HG02981 (cell line): ENCODE data around the gene KCNJ8.

Experiments used
- ATAC-seq: cut with Tn5 transposase; IDR thresholded peaks from one replicate; pipeline ENCODE4 v1.9.1; 2021; ENCODE audit warnings: mild to moderate bottlenecking, moderate library complexity; ENCODE audit not compliant: unreplicated experiment

The KCNJ8 gene

GRCh38 chr12:21718944-21719650 is 55.4 kb downstream of the KCNJ8 start:
- ATAC-seq: no peak

- ATAC-seq: no peak
Measured at GRCh38 chr12:21718403-21718802, 56.1 kb downstream of the KCNJ8 start.

- no peak for ATAC-seq
Measured at GRCh38 chr12:21717767-21718166, 56.7 kb downstream of the KCNJ8 start.

GRCh38 chr12:21715386-21715785 is 59.1 kb downstream of the KCNJ8 start:
- ATAC-seq: no peak
